GM13977 (cell line): Measurements from ENCODE around the gene UAP1L1.

Experiments
- DNase-seq: peaks from one replicate; pipeline ENCODE4 v3.0.0; 2012; ENCODE audit warnings: low spot score
- CTCF ChIP-seq: IDR thresholded peaks from 2 replicates; pipeline ENCODE4 v1.5.1; 2012; ENCODE audit warnings: mild to moderate bottlenecking, control low read depth; ENCODE audit not compliant: insufficient read depth; ENCODE audit errors: extremely low read depth, missing control alignments
- in situ Hi-C: fragments of 300-500 bp; cut with MboI; formaldehyde crosslinking; loops from one replicate; pipeline ENCODE4 v1.12.0; 2022; ENCODE audit warnings: low sequenced_read_pairs, low pct_unique_long_range_greater_than_20kb, mixed read lengths, inconsistent platforms; ENCODE audit not compliant: unreplicated experiment

The UAP1L1 gene

GRCh38 chr9:137037035-137037434, 40.3 kb upstream of the UAP1L1 start:
- in situ Hi-C loops: loop anchor here (10.0 kb wide), 1 partner anchor 262 kb away; no protein-coding TSS in a partner anchor
- TF ChIP-seq CTCF: no peak
- no peak for DNase-seq

- no peak for TF ChIP-seq CTCF
- in situ Hi-C loops: loop anchor here (10.0 kb wide), 1 partner anchor 263 kb away; no protein-coding TSS in a partner anchor
- no peak for DNase-seq
Measured at GRCh38 chr9:137037483-137037882, 39.8 kb upstream of the UAP1L1 start.

GRCh38 chr9:137038916-137039315, 38.4 kb upstream of the UAP1L1 start:
- no peak for DNase-seq
- TF ChIP-seq CTCF: no peak
- in situ Hi-C loops: loop anchor here (10.0 kb wide), 1 partner anchor 264 kb away; no protein-coding TSS in a partner anchor

GRCh38 chr9:137039611-137040366, 37.5 kb upstream of the UAP1L1 start:
- DNase-seq: no peak
- TF ChIP-seq CTCF: no peak
- in situ Hi-C loops: loop anchor here (10.0 kb wide), 1 partner anchor 265 kb away; no protein-coding TSS in a partner anchor

- no peak for TF ChIP-seq CTCF
- in situ Hi-C loops: no loop called here
- DNase-seq: no peak
Measured at GRCh38 chr9:137040568-137040967, 36.7 kb upstream of the UAP1L1 start.

- in situ Hi-C loops: no loop called here
- DNase-seq: no peak
- TF ChIP-seq CTCF: no peak
Measured at GRCh38 chr9:137041124-137041523, 36.2 kb upstream of the UAP1L1 start.
